ENCODE data around the gene IL13. TPM values are rescaled to one million over a fixed set of nuclear protein-coding genes. Genes with fewer than 3 reads are reported as not detected.

IL13 gene
- total and polyA plus RNA-seq, 10 of the 15 experiments (the other 5 are each of a cell fraction or from before 2014, with no cell fraction given), result 0.06 to 0.40 (median 0.11) TPM; not detected in 6

DNA sequence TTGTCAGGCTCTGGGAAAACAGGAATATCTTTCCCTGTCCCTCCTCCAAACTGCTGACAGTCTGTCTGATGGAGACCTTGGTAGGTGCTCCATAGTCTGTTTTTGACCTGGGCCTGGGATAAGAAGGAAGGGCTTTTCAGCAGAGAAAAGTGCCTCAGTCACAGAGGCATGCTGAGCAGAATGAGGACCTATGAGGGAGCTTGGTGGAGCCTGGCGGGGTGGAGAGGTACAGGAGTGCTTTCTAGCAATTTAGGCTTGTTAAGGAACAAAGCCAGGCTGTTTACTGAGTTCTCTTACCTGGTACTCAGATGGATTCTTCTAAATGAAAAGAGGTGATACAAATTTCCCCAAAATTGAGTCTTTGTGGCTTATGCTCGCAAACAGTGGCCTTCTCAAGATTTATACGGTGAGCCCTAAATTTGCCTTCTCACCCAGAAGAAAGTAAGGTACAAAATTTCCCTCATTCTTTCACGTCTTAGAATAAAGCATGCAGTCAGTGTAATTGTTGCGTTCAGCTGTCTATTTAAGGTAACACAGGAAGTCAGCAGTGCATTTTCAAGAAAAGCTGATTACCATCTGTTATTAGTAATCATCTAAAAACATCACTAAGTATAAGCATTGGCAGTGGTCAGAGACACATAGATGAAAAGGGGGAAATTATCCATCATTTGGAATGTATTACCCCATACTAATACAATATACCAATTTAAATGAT lies 28.6 kb upstream of the IL13 start (continued):
- TF ChIP-seq KAT2A (conservative IDR thresholded peaks at IDR 0.05; ENCODE audit: control insufficient read depth, low read depth, low read length) (no peak), ATF7 (IDR thresholded peaks at IDR 0.05; ENCODE audit: low read depth) (0 out of 2 replicates have a peak, but pooled peaks have one; percentile 34), POU2F2 (IDR thresholded peaks at IDR 0.05; ENCODE audit: borderline replicate concordance, low read depth, low read length) (no peak), SMAD5 (IDR thresholded peaks at IDR 0.05; ENCODE audit: low read depth) (no peak), CREM (IDR thresholded peaks at IDR 0.05; ENCODE audit: low read depth) (peak; percentile 72; the same call in 1 of the 2 replicates), TARDBP (IDR thresholded peaks at IDR 0.05; ENCODE audit: borderline replicate concordance) (no peak), MEF2B (IDR thresholded peaks at IDR 0.05; ENCODE audit: partially characterized antibody, poor library complexity, severe bottlenecking) (peak; percentile 84), ZBED1 (IDR thresholded peaks at IDR 0.05; ENCODE audit: borderline replicate concordance) (0 out of 2 replicates have a peak, but pooled peaks have one; percentile 42), ZNF217 (IDR thresholded peaks at IDR 0.05) (no peak), BHLHE40 (IDR thresholded peaks at IDR 0.05; ENCODE audit: borderline replicate concordance in 1 of 2, low read depth in 2 of 2, low read length in 1 of 2) (0 out of 4 replicates have a peak, but pooled peaks of 1 of the 2 experiments have one; percentile 7), STAT3 (IDR thresholded peaks at IDR 0.05; ENCODE audit: low read depth, low read length) (no peak), POLR2AphosphoS2 (IDR thresholded peaks at IDR 0.05; ENCODE audit: low read depth, low read length) (no peak), PAX8 (IDR thresholded peaks at IDR 0.05) (no peak), CBX5 (IDR thresholded peaks at IDR 0.05; ENCODE audit: low read depth) (no peak), GABPA (IDR thresholded peaks at IDR 0.05; ENCODE audit: low read depth) (no peak), JUNB (IDR thresholded peaks at IDR 0.05) (peak; percentile 67), RUNX3 (IDR thresholded peaks at IDR 0.05; ENCODE audit: low read length) (peak; percentile 58), MXI1 (IDR thresholded peaks at IDR 0.05; ENCODE audit: low read depth, low read length) (no peak), MTA2 (IDR thresholded peaks at IDR 0.05; ENCODE audit: low read depth) (peak; percentile 57)
- TF ChIP-seq, protein P1, sequence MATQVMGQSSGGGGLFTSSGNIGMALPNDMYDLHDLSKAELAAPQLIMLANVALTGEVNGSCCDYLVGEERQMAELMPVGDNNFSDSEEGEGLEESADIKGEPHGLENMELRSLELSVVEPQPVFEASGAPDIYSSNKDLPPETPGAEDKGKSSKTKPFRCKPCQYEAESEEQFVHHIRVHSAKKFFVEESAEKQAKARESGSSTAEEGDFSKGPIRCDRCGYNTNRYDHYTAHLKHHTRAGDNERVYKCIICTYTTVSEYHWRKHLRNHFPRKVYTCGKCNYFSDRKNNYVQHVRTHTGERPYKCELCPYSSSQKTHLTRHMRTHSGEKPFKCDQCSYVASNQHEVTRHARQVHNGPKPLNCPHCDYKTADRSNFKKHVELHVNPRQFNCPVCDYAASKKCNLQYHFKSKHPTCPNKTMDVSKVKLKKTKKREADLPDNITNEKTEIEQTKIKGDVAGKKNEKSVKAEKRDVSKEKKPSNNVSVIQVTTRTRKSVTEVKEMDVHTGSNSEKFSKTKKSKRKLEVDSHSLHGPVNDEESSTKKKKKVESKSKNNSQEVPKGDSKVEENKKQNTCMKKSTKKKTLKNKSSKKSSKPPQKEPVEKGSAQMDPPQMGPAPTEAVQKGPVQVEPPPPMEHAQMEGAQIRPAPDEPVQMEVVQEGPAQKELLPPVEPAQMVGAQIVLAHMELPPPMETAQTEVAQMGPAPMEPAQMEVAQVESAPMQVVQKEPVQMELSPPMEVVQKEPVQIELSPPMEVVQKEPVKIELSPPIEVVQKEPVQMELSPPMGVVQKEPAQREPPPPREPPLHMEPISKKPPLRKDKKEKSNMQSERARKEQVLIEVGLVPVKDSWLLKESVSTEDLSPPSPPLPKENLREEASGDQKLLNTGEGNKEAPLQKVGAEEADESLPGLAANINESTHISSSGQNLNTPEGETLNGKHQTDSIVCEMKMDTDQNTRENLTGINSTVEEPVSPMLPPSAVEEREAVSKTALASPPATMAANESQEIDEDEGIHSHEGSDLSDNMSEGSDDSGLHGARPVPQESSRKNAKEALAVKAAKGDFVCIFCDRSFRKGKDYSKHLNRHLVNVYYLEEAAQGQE (IDR thresholded peaks at IDR 0.05; ENCODE audit: low read depth, low read length), result no peak
- TF ChIP-seq, protein P2, sequence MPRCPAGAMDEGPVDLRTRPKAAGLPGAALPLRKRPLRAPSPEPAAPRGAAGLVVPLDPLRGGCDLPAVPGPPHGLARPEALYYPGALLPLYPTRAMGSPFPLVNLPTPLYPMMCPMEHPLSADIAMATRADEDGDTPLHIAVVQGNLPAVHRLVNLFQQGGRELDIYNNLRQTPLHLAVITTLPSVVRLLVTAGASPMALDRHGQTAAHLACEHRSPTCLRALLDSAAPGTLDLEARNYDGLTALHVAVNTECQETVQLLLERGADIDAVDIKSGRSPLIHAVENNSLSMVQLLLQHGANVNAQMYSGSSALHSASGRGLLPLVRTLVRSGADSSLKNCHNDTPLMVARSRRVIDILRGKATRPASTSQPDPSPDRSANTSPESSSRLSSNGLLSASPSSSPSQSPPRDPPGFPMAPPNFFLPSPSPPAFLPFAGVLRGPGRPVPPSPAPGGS (IDR thresholded peaks at IDR 0.05; ENCODE audit: borderline replicate concordance, insufficient read depth, low read depth, low read length, poor library complexity, severe bottlenecking), result peak; percentile 35
- TF ChIP-seq, protein P3, sequence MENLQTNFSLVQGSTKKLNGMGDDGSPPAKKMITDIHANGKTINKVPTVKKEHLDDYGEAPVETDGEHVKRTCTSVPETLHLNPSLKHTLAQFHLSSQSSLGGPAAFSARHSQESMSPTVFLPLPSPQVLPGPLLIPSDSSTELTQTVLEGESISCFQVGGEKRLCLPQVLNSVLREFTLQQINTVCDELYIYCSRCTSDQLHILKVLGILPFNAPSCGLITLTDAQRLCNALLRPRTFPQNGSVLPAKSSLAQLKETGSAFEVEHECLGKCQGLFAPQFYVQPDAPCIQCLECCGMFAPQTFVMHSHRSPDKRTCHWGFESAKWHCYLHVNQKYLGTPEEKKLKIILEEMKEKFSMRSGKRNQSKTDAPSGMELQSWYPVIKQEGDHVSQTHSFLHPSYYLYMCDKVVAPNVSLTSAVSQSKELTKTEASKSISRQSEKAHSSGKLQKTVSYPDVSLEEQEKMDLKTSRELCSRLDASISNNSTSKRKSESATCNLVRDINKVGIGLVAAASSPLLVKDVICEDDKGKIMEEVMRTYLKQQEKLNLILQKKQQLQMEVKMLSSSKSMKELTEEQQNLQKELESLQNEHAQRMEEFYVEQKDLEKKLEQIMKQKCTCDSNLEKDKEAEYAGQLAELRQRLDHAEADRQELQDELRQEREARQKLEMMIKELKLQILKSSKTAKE (IDR thresholded peaks at IDR 0.05; ENCODE audit: low read depth, poor library complexity, severe bottlenecking), result no peak

Data from GM12878 (cell line).